GM21825 (cell line): ENCODE measurements around the gene TFAP2E.
A peak's percentile ranks its signal among the peaks of the same experiment; 100 is the strongest.
"Not testable (repeated sequence)": the region's sequence is repeated elsewhere in the genome, so short reads cannot be mapped to it uniquely, and the experiment has no call there.

Experiments
- ATAC-seq: cut with Tn5 transposase; IDR thresholded peaks from one replicate; pipeline ENCODE4 v1.9.1; 2021; ENCODE audit warnings: mild to moderate bottlenecking, moderate library complexity; ENCODE audit not compliant: unreplicated experiment

The TFAP2E gene

GRCh38 chr1:35571263-35571662, 1.9 kb upstream of the TFAP2E start:
- ATAC-seq: no peak

- ATAC-seq: no peak
Observed at GRCh38 chr1:35572296-35572695, 818 bp upstream of the TFAP2E start.

GRCh38 chr1:35574125-35574654, 1.1 kb downstream of the TFAP2E start:
- ATAC-seq: no peak

GRCh38 chr1:35574655-35575415, 1.7 kb downstream of the TFAP2E start:
- no peak for ATAC-seq

GRCh38 chr1:35575416-35575958, 2.4 kb downstream of the TFAP2E start:
- ATAC-seq: no peak

- ATAC-seq: no peak
Observed at GRCh38 chr1:35576061-35576765, 3.1 kb downstream of the TFAP2E start.

- ATAC-seq: not testable (repeated sequence)
Observed at GRCh38 chr1:35576766-35577070, 3.6 kb downstream of the TFAP2E start.

GRCh38 chr1:35577071-35577998, 4.2 kb downstream of the TFAP2E start:
- peak; percentile 66 for ATAC-seq

- no peak for ATAC-seq
Observed at GRCh38 chr1:35580949-35581388, 7.9 kb downstream of the TFAP2E start.

GRCh38 chr1:35581621-35582020, 8.5 kb downstream of the TFAP2E start:
- not testable (repeated sequence) for ATAC-seq

GRCh38 chr1:35585281-35585680, 12.2 kb downstream of the TFAP2E start:
- ATAC-seq: no peak

- not testable (repeated sequence) for ATAC-seq
Observed at GRCh38 chr1:35585805-35586204, 12.7 kb downstream of the TFAP2E start.

GRCh38 chr1:35586808-35587207, 13.7 kb downstream of the TFAP2E start:
- ATAC-seq: no peak

GRCh38 chr1:35587736-35588135, 14.6 kb downstream of the TFAP2E start:
- ATAC-seq: no peak

- ATAC-seq: no peak
Observed at GRCh38 chr1:35588197-35588910, 15.2 kb downstream of the TFAP2E start.

GRCh38 chr1:35589516-35590427, 16.7 kb downstream of the TFAP2E start:
- ATAC-seq: no peak

GRCh38 chr1:35590476-35591040, 17.4 kb downstream of the TFAP2E start:
- ATAC-seq: no peak

- ATAC-seq: no peak
Observed at GRCh38 chr1:35591211-35591610, 18.1 kb downstream of the TFAP2E start.
